Activated naive CD8-positive, alpha-beta T cell (primary cell): Measurements from ENCODE around the gene CISH.

Experiments
- H3K27ac Mint-ChIP-seq: one replicate; pipeline ENCODE4 v1.8.0; 2021; ENCODE audit warnings: mixed read lengths
- H3K27me3 Mint-ChIP-seq: one replicate; pipeline ENCODE4 v1.8.0; 2021; ENCODE audit warnings: mixed read lengths
- H3K36me3 Mint-ChIP-seq: one replicate; pipeline ENCODE4 v1.8.0; 2021; ENCODE audit warnings: mixed read lengths
- H3K4me1 Mint-ChIP-seq: one replicate; pipeline ENCODE4 v1.8.0; 2021; ENCODE audit warnings: low read depth, mixed read lengths
- H3K4me3 Mint-ChIP-seq: one replicate; pipeline ENCODE4 v1.8.0; 2021; ENCODE audit warnings: mild to moderate bottlenecking, mixed read lengths
- H3K9me3 Mint-ChIP-seq: one replicate; pipeline ENCODE4 v1.8.0; 2021; ENCODE audit warnings: low read depth, mixed read lengths

Gene CISH

DNA sequence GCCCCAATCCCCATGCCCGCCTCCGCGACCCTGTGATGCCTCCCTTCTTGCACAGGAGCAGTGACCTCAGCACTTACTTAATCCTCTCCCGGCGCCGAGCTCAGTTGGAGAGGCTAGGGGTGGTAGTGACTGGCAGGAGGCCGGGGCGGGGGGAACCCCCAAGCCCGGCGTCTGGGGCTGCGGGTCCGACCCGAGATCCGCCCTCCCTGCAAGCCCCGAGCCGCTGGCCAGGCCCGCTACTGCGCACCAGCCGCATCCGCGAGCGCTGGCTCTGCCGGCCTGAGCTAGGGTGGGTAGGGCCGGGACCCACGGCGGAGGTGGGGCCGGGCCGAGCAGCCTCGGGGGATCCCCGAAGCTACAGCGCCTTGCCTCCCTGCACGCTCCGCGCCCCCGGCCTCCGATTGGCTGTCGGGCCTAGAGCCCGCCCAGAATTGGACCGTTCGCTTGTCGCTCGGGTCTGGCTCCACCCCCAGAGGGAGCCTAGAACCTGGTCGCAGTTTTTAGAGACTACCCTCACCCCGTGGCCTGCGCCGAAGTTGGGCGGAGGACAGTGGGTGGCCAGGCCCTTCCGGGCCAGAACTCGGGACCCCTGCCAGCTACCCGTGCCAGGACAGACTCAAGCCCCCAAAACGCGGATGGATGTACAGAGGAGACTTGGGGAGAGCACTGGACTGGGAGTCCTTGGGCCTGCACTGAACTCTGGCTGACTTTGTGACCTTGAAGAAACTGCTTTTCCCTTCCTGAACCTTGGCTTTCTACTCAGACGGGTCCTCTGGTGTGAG lies 44.0 kb downstream of the CISH start, which contains the start of gene C3orf18:
TSS of gene C3orf18 (minus strand) at position 362 of the 782 bp plus-strand sequence. CDS start 2,048 bp downstream, outside the sequence.
- Mint-ChIP-seq H3K27me3 (no peaks in the 10 kb centered on the region), H3K27ac (peak within 1 kb of the TSS; percentile 97), H3K4me3 (peak within 1 kb of the TSS; percentile 96), H3K4me1 (peaks cover 48% of the 10 kb centered on the region), H3K9me3 (no peaks in the 10 kb centered on the region), H3K36me3 (peaks cover 3% of the 10 kb centered on the region)

DNA sequence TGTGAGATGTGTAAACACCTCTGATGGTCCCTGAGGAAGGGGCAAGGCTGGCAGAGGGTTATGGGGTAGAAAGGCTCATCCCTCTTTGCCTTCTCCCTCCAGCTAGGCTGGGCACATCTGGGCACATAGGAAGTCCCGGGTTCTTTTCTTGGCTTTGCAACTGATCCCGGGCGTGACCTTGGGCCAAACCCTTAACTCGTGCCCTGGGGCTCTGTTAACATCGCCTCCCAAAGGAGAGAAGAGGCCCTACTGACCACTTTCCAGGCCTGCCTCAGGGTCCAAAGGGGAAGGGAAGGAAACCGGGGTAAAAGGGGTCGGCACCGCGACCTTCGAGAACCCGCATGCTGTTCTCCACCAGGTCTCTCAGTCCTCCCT lies 44.6 kb downstream of the CISH start:
- peaks cover 3% of the 10 kb centered on the region for H3K36me3 Mint-ChIP-seq
- peak overlapping the region; percentile 76 for H3K4me3 Mint-ChIP-seq
- H3K9me3 Mint-ChIP-seq = no peaks in the 10 kb centered on the region
- H3K4me1 Mint-ChIP-seq = peaks cover 42% of the 10 kb centered on the region
- H3K27me3 Mint-ChIP-seq = no peaks in the 10 kb centered on the region
- no peak overlapping the region for H3K27ac Mint-ChIP-seq

DNA sequence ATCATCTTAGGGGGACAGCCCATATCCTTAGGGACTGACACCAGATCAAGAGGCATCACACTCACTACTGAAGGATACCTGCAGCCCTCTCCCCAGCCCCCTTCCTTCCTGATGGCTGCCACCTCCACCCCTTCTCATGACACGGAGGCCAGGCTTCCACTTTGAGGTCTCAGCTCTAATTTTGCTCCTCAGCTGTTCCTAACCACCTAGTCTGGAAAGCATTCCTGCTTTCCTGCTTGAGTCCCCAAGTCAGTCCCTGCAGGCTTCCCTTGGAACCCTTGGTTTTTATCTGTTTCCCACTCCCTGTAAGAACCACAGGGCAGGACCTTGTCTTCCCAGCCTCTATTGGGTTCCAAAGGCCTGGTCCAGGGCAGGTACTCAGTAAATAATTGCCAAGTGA lies 47.3 kb downstream of the CISH start:
- H3K27ac Mint-ChIP-seq = no peak overlapping the region

DNA sequence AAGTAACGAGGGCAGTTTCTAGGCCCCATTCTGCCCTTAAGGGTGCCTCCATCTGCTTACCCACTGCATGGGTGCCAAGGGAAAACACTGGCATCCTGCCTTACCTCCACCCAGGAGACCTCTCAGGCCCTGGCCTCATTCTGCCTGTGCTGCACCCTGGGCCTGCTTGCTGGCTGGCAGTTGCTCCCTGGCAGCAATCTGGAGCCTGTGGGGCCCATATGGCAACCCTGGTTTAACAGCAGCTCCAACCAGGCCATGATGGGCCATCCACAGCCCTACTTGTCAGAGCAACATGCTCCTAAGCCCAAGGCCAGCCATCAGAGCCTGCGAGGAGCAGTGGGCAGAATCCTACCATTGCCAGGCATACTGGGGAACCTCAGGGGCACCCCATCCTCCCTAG lies 47.7 kb downstream of the CISH start:
- Mint-ChIP-seq H3K4me1 (peaks cover 22% of the 10 kb centered on the region), H3K27me3 (no peaks in the 10 kb centered on the region), H3K36me3 (no peaks in the 10 kb centered on the region), H3K27ac (no peak overlapping the region), H3K4me3 (no peak overlapping the region), H3K9me3 (no peaks in the 10 kb centered on the region)

More for the DNA sequence above, 47.3 kb downstream of the CISH start:
- Mint-ChIP-seq H3K9me3 (no peaks in the 10 kb centered on the region), H3K36me3 (no peaks in the 10 kb centered on the region), H3K4me3 (no peak overlapping the region), H3K4me1 (peaks cover 22% of the 10 kb centered on the region), H3K27me3 (no peaks in the 10 kb centered on the region)

DNA sequence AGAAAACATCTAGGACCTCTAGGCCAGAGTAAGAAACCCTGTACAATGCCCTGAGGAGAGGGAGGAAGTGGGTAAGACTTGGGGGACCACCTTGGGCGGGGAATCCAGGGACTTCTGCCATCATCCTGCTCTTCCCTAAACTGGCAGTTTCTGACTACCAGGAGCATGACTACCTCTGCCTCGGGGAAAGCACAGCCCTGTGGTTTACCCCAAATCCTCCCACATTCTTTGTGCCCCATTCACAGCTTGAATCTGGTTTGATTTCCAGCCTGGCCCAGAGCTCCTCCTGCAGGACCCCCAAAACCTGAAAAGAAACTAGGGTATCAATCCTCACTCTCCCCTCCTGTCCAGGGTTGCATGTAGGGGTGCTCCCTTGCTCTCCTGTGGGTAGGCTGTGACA lies 48.7 kb downstream of the CISH start:
- no peak overlapping the region for H3K4me3 Mint-ChIP-seq
- H3K27me3 Mint-ChIP-seq = no peaks in the 10 kb centered on the region
- peak overlapping the region; percentile 34 for H3K27ac Mint-ChIP-seq
- H3K9me3 Mint-ChIP-seq = no peaks in the 10 kb centered on the region
- peaks cover 18% of the 10 kb centered on the region for H3K4me1 Mint-ChIP-seq
- H3K36me3 Mint-ChIP-seq = no peaks in the 10 kb centered on the region

GRCh38 chr3:50559702-50560101 lies 51.9 kb downstream of the CISH start:
- no peaks in the 10 kb centered on the region for H3K27me3 Mint-ChIP-seq
- H3K36me3 Mint-ChIP-seq = no peaks in the 10 kb centered on the region
- H3K9me3 Mint-ChIP-seq = no peaks in the 10 kb centered on the region
- H3K27ac Mint-ChIP-seq = no peak overlapping the region
- no peak overlapping the region for H3K4me3 Mint-ChIP-seq
- H3K4me1 Mint-ChIP-seq = peaks cover 4% of the 10 kb centered on the region

- H3K27ac Mint-ChIP-seq = no peak overlapping the region
- H3K9me3 Mint-ChIP-seq = no peaks in the 10 kb centered on the region
- no peaks in the 10 kb centered on the region for H3K27me3 Mint-ChIP-seq
- no peaks in the 10 kb centered on the region for H3K4me1 Mint-ChIP-seq
- no peaks in the 10 kb centered on the region for H3K36me3 Mint-ChIP-seq
- H3K4me3 Mint-ChIP-seq = no peak overlapping the region
These were observed 53.7 kb downstream of the CISH start for GRCh38 chr3:50557915-50558314.

GRCh38 chr3:50557106-50557505 lies 54.5 kb downstream of the CISH start:
- Mint-ChIP-seq H3K36me3 (no peaks in the 10 kb centered on the region), H3K9me3 (no peaks in the 10 kb centered on the region), H3K27ac (no peak overlapping the region), H3K4me1 (no peaks in the 10 kb centered on the region), H3K27me3 (no peaks in the 10 kb centered on the region), H3K4me3 (no peak overlapping the region)
